Stimulated activated CD8-positive, alpha-beta memory T cell treated with anti-CD3 and anti-CD28 coated beads, Interleukin-7, amount 100 ng/mL, for 48 hours (primary cell): ENCODE measurements around the gene NCOA7.

Source experiments
- DNase-seq, 2 donors: peaks; one replicate each; pipeline ENCODE4 v3.0.0-alpha.2; 2020; ENCODE audit warnings: low read depth in 1 of 2; ENCODE audit errors: extremely low read depth in 1 of 2

Gene NCOA7

GRCh38 chr6:125810445-125810844, 19.7 kb downstream of the NCOA7 start:
- no peak for DNase-seq

GRCh38 chr6:125811259-125811658, 20.5 kb downstream of the NCOA7 start:
- no peak for DNase-seq

GRCh38 chr6:125812394-125813292, 21.9 kb downstream of the NCOA7 start:
- DNase-seq, result no peak

- no peak for DNase-seq
These were observed 23.7 kb downstream of the NCOA7 start for GRCh38 chr6:125814481-125814880.

- no peak for DNase-seq
These were observed 24.5 kb downstream of the NCOA7 start for GRCh38 chr6:125815080-125815910.

- DNase-seq, result no peak
These were observed 26.1 kb downstream of the NCOA7 start for GRCh38 chr6:125816828-125817280.

- DNase-seq, result no peak
These were observed 27.5 kb downstream of the NCOA7 start for GRCh38 chr6:125818225-125818657.

- no peak for DNase-seq
These were observed 28.1 kb downstream of the NCOA7 start for GRCh38 chr6:125818772-125819260.

GRCh38 chr6:125819535-125820326, 29.0 kb downstream of the NCOA7 start:
- DNase-seq, result no peak

GRCh38 chr6:125821825-125822281, 31.1 kb downstream of the NCOA7 start:
- no peak for DNase-seq

GRCh38 chr6:125823180-125823579, 32.4 kb downstream of the NCOA7 start:
- DNase-seq, result no peak

- DNase-seq, result no peak
These were observed 34.4 kb downstream of the NCOA7 start for GRCh38 chr6:125824946-125825771.

GRCh38 chr6:125826695-125827463, 36.1 kb downstream of the NCOA7 start:
- no peak for DNase-seq

GRCh38 chr6:125827788-125828320, 37.1 kb downstream of the NCOA7 start:
- no peak for DNase-seq

GRCh38 chr6:125828476-125829039, 37.8 kb downstream of the NCOA7 start:
- DNase-seq, result no peak

GRCh38 chr6:125829433-125829832, 38.7 kb downstream of the NCOA7 start:
- DNase-seq, result no peak

- no peak for DNase-seq
These were observed 40.9 kb downstream of the NCOA7 start for GRCh38 chr6:125831659-125832058.

- DNase-seq, result no peak
These were observed 41.8 kb downstream of the NCOA7 start for GRCh38 chr6:125832391-125833117.
